ENCODE results near the gene HINFP.
A peak's percentile ranks its signal among the peaks of the same experiment; 100 is the strongest.
"Not testable (repeated sequence)": the region's sequence is repeated elsewhere in the genome, so short reads cannot be mapped to it uniquely, and the experiment has no call there.

The HINFP gene

GRCh38 chr11:119116601-119117000 is 4.8 kb upstream of the HINFP start:
- FAIRE-seq (no peak), DNase-seq (ENCODE audit: low spot score) (no peak)

DNA sequence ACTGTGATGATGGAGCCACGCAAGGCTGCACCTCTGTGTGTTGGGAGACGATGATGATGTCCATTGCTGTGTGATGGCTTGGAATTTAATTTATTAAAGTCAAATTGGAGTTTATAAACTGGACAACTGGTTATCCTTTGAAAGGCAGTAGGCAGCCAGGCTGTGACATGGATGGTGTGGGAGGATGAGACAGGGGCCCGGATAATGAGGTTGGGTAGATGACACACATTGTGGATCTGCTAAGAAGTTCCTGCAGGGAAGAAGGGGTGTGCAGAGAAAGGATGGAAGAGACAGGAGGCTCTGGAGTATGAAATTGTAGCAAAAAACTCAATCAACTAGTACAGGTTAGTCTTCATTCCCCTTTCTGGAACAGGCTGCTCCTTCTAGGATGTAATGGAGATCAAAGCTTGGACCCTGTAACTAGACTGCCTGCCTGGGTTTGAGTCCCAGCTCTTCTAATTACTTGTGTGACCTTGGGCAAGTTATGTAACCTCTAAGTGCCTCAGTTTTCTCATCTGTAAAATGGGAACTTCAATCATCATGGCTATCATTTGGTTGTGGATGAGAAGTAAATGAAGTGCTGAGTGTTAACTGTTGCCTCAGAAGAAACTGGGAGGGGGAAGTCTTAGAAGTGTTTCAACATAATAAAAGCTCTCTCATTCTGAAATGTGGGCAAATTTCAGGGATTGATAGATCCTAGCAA is 4.2 kb upstream of the HINFP start:
- no peak for DNase-seq (ENCODE audit: low spot score)

GRCh38 chr11:119118227-119118626 is 3.2 kb upstream of the HINFP start:
- FAIRE-seq (no peak), DNase-seq (ENCODE audit: low spot score) (no peak)

More for the DNA sequence above, 4.2 kb upstream of the HINFP start:
- no peak for FAIRE-seq

- FAIRE-seq = no peak
Observed at GRCh38 chr11:119118946-119119345, 2.4 kb upstream of the HINFP start.

GRCh38 chr11:119120639-119121007 is 757 bp upstream of the HINFP start:
- no peak for FAIRE-seq

More at GRCh38 chr11:119118946-119119345, 2.4 kb upstream of the HINFP start:
- DNase-seq (ENCODE audit: low spot score) = no peak

GRCh38 chr11:119121811-119122124 is 388 bp downstream of the HINFP start:
- FAIRE-seq (no peak), DNase-seq (ENCODE audit: low spot score) (no peak)

More at GRCh38 chr11:119120639-119121007, 757 bp upstream of the HINFP start:
- DNase-seq (ENCODE audit: low spot score) = no peak

DNA sequence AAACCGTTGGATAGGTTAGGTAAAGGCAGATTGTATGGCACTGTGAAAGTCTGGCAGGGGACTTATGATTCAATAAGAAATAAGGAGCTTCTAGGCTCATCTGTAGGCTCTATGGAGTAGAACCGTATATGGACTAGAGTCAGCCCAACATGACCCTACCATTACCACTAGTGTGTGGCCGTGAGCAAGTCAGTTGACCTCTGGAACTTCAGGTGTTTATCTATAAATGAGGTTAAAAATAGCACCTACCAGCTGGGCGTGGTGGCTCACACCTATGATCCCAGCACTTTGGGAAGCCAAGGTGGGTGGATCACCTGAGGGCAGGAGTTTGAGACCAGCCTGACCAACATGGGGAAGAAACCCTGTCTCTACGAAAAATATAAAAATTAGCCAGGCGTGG is 4.4 kb downstream of the HINFP start:
- FAIRE-seq (no peak), DNase-seq (ENCODE audit: low spot score) (no peak)

GRCh38 chr11:119126675-119127268 is 5.4 kb downstream of the HINFP start:
- FAIRE-seq (no peak), DNase-seq (ENCODE audit: low spot score) (no peak)

DNA sequence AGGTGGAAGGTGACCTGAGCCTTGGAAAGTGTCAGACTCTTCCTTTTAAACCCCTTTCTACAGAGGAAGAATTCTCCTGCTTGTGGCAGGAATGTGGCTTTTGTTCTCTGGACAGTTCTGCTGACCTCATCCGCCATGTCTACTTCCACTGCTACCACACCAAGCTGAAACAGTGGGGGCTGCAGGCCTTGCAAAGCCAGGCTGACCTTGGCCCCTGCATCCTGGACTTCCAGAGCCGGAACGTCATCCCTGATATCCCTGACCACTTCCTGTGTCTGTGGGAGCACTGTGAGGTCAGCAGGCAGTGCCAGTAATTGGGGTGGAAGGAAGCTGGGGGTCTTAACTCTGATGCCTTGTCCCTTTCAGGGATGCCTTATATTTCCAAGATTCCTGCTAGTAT is 9.3 kb downstream of the HINFP start:
- FAIRE-seq = no peak
- peak; percentile 35 for DNase-seq (ENCODE audit: low spot score)

DNA sequence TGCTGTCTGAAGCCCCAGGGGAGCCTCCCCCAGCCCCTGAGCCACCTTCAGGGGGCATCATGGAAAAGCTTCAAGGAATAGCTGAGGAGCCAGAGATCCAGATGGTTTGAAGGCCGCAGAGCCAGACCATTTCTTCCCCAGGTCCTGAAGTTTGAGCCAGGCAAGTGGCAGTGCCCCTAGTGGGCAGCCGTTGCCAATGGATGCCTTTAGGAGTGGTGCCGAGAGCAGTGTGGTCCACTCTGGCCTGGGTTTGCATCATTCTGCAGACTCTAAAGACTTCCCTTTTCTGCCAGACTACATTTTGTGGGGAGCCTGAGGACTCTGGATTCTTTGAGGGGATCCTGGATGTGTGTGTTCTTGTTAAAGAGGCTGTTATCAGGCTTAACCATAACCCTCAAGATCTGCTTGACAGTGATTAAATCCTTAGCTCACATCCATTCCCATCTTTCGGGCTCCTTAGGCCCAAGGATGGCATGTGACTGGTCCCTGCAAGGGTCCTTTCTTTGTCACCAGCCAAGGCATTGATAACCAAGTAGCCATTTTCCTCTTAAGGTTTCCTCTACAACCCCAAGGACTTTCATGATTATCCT is 13.1 kb downstream of the HINFP start:
- no peak for FAIRE-seq

DNA sequence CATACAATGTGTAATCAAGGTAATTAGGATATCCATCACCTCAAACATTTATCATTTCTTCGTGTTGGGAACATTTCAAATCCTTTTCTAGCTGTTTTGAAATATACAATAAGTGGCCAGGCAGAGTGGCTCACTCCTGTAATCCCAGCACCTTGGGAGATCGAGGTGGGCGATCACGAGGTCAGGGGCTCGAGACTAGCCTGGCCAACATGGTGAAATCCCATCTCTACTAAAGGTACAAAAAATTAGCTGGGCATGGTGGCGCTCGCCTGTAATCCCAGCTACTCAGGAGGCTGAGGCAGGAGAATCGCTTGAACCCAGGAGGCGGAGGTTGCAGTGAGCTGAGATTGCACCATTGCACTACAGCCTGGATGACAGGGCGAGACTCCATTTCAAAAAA is 17.9 kb downstream of the HINFP start:
- FAIRE-seq = not testable (repeated sequence)

More for the DNA sequence above, 13.1 kb downstream of the HINFP start:
- no peak for DNase-seq (ENCODE audit: low spot score)

GRCh38 chr11:119144825-119145486 is 23.6 kb downstream of the HINFP start:
- FAIRE-seq (no peak), DNase-seq (ENCODE audit: low spot score) (peak; percentile 29)

More for the DNA sequence above, 17.9 kb downstream of the HINFP start:
- not testable (repeated sequence) for DNase-seq (ENCODE audit: low spot score)

DNA sequence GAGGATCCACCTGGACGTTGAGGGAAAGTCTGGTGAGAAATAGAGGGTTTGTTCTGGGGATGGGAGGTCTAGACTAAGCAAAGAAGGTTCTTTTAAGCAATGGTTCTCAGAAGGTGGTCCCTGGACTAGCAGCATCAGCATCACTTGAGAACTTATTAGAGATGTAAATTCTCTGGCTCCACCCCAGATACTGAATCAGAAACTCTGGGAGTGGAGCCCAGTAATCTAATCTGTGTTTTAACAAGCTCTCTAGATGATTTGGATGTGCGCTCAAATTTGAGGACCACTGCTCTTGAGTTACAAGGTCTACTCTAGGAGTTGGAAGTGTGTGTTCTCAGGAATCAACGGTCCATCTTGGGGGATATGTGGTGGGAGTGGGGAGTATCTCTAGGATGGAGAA is 24.2 kb downstream of the HINFP start:
- no peak for FAIRE-seq
- DNase-seq (ENCODE audit: low spot score) = no peak

- no peak for DNase-seq (ENCODE audit: low spot score)
- FAIRE-seq = no peak
Observed at GRCh38 chr11:119147604-119148333, 26.4 kb downstream of the HINFP start.

DNA sequence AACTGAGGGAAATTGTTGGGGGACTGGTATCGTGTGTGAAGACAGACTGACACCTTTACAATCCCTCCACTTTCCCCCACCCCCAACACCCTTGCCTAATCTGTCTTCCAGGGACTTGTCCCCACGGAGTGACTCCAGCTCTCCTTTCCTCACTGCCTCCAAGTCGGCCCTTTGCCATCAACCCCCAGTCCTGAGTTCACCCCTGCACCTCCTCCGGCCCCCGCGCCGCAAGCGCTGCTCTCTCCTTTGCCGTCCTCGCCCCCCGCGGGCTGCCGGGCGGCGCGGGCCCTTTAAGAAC is 27.3 kb downstream of the HINFP start:
- FAIRE-seq (no peak), DNase-seq (ENCODE audit: low spot score) (no peak)

- FAIRE-seq (no peak), DNase-seq (ENCODE audit: low spot score) (no peak)
Observed at GRCh38 chr11:119149018-119149785, 27.8 kb downstream of the HINFP start, which contains the start of gene ABCG4. TSS of gene ABCG4 (plus strand) at chr11:119149052. CDS start at chr11:119149966, 914 bp downstream.

DNA sequence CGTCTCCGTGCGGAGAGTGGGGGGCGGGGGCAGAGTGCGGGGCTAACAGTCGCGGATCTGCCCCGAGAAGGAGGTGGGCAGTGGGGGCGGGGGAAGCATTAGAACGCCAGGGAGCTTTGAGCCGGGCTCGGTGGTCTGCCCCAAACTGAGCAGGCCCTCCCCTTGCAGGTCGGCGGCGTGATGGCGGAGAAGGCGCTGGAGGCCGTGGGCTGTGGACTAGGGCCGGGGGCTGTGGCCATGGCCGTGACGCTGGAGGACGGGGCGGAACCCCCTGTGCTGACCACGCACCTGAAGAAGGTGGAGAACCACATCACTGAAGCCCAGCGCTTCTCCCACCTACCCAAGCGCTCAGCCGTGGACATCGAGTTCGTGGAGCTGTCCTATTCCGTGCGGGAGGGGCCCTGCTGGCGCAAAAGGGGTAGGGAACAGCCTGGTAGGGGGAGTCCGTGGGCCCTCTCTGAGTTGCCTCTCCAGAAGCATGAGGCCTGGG is 28.5 kb downstream of the HINFP start:
- DNase-seq (ENCODE audit: low spot score) = no peak
- FAIRE-seq = no peak

DNA sequence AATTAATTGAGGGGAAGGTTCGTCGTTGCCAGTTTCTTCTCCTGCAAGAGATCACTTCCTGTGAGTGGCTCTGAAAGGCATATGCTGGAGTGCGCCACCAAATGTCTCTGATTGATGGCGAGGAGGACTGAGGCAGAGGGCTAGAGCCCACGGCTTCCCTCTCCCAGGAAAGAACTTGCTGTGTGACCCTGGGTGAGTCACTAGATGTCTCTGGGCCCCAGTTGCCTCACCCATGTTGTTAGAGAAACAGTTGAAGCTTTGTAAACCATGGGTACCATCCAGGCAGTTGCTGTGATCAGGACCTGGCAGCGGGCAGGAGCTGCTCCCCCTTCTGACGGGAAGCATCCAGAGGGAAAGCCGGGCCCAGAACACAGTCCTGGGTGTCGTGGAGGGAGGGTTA is 30.7 kb downstream of the HINFP start:
- FAIRE-seq = no peak
- no peak for DNase-seq (ENCODE audit: low spot score)

GRCh38 chr11:119152604-119153003 is 31.2 kb downstream of the HINFP start:
- FAIRE-seq = no peak
- DNase-seq (ENCODE audit: low spot score) = no peak

GRCh38 chr11:119153049-119153818 is 31.9 kb downstream of the HINFP start:
- DNase-seq (ENCODE audit: low spot score) = no peak
- no peak for FAIRE-seq

All from RCC 7860 (cell line).